HL-60 (cell line): Measurements from ENCODE around the gene RNF214.

Experiments used
- POLR2AphosphoS5 ChIP-seq: IDR thresholded peaks from 2 replicates; pipeline ENCODE4 v1.6.1; 2012; ENCODE audit warnings: low read depth
- TF ChIP-seq, protein P1 (sequence below): IDR thresholded peaks from one replicate; pipeline ENCODE4 v1.5.1; 2011; ENCODE audit warnings: low read length, control low read depth, inconsistent platforms; ENCODE audit not compliant: insufficient read depth
- TF ChIP-seq, protein P2 (sequence below): IDR thresholded peaks from 2 replicates; pipeline ENCODE4 v1.6.1; 2012; ENCODE audit warnings: low read depth; ENCODE audit not compliant: insufficient replicate concordance

GRCh38 chr11:117186431-117186761 lies 46.1 kb upstream of the RNF214 start:
- TF ChIP-seq, protein P1, sequence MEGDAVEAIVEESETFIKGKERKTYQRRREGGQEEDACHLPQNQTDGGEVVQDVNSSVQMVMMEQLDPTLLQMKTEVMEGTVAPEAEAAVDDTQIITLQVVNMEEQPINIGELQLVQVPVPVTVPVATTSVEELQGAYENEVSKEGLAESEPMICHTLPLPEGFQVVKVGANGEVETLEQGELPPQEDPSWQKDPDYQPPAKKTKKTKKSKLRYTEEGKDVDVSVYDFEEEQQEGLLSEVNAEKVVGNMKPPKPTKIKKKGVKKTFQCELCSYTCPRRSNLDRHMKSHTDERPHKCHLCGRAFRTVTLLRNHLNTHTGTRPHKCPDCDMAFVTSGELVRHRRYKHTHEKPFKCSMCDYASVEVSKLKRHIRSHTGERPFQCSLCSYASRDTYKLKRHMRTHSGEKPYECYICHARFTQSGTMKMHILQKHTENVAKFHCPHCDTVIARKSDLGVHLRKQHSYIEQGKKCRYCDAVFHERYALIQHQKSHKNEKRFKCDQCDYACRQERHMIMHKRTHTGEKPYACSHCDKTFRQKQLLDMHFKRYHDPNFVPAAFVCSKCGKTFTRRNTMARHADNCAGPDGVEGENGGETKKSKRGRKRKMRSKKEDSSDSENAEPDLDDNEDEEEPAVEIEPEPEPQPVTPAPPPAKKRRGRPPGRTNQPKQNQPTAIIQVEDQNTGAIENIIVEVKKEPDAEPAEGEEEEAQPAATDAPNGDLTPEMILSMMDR, result no peak
- no peak for TF ChIP-seq POLR2AphosphoS5
- TF ChIP-seq, protein P2, sequence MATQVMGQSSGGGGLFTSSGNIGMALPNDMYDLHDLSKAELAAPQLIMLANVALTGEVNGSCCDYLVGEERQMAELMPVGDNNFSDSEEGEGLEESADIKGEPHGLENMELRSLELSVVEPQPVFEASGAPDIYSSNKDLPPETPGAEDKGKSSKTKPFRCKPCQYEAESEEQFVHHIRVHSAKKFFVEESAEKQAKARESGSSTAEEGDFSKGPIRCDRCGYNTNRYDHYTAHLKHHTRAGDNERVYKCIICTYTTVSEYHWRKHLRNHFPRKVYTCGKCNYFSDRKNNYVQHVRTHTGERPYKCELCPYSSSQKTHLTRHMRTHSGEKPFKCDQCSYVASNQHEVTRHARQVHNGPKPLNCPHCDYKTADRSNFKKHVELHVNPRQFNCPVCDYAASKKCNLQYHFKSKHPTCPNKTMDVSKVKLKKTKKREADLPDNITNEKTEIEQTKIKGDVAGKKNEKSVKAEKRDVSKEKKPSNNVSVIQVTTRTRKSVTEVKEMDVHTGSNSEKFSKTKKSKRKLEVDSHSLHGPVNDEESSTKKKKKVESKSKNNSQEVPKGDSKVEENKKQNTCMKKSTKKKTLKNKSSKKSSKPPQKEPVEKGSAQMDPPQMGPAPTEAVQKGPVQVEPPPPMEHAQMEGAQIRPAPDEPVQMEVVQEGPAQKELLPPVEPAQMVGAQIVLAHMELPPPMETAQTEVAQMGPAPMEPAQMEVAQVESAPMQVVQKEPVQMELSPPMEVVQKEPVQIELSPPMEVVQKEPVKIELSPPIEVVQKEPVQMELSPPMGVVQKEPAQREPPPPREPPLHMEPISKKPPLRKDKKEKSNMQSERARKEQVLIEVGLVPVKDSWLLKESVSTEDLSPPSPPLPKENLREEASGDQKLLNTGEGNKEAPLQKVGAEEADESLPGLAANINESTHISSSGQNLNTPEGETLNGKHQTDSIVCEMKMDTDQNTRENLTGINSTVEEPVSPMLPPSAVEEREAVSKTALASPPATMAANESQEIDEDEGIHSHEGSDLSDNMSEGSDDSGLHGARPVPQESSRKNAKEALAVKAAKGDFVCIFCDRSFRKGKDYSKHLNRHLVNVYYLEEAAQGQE, result no peak
